ENCODE measurements around the gene SLC25A20. TPM values are rescaled to one million over a fixed set of nuclear protein-coding genes. Genes with fewer than 3 reads are reported as not detected.
"Not testable (repeated sequence)": the region's sequence is repeated elsewhere in the genome, so short reads cannot be mapped to it uniquely, and the experiment has no call there.

Gene SLC25A20
- total RNA-seq, 1 donor = 20.7 TPM

DNA sequence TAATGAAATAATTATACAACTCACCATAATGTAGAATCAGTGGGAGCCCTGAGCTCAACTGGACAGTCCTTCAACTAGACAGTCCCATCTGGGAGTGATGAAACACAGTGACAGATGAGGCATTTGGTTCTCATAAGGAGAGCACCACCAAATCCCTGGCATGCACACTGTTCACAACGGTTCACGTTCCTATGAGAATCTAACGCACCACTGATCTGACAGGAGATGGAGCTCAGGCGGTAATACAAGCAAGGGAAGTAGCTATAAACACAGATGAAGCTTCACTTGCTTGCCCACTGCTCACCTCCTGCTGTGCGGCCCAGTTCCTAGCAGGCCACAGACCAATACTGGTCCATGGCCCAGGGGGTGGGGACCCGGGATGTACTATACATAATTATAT is 68.0 kb downstream of the SLC25A20 start:
- no peak overlapping the region for H3K4me3 ChIP-seq (ENCODE audit: low read depth, low read length)
- DNase-seq (ENCODE audit: low read depth) = no peak
- TF ChIP-seq CTCF (IDR thresholded peaks at IDR 0.05; ENCODE audit: insufficient read depth, low read depth, low read length) = no peak

DNA sequence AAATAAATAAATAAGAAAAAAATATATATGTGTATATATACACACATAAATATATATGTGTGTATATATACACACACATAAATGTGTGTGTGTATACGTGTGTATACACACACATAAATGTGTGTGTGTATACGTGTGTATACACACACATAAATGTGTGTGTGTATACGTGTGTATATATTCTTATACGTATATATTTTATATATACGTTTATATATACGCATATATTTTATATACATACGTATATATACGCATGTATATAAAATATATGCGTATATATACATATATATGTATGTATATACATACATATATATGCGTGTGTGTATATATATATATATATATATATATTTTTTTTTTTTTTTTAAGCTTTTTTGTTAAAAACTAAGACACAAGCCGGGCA is 69.2 kb downstream of the SLC25A20 start:
- not testable (repeated sequence) for H3K4me3 ChIP-seq (ENCODE audit: low read depth, low read length); DNase-seq (ENCODE audit: low read depth)

- H3K4me3 ChIP-seq (ENCODE audit: low read depth, low read length); DNase-seq (ENCODE audit: low read depth): not testable (repeated sequence)
Measured at GRCh38 chr3:48827874-48828273, 70.8 kb downstream of the SLC25A20 start.

DNA sequence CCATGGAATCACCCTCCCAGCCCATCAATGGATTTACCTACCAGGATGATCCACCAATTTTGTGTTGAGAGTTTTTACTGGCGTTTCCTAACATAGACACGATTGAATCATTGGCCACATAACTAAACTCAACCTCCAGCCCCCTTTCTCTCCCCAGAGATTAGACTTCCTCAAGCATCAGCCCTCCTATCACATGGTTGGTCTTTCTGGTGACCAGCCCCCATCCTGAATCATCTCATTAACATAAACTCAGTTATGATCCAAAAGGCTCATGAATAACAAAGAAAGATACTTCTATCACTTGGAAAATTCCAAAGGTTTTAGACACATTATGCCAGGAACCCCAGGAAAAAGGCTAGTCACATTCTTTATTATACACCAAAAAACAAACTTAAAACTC is 72.2 kb downstream of the SLC25A20 start:
- TF ChIP-seq CTCF (IDR thresholded peaks at IDR 0.05; ENCODE audit: insufficient read depth, low read depth, low read length) = no peak
- H3K4me3 ChIP-seq (ENCODE audit: low read depth, low read length) = no peak overlapping the region
- peak; percentile 66 for DNase-seq (ENCODE audit: low read depth)

GRCh38 chr3:48820612-48821324 is 77.9 kb downstream of the SLC25A20 start:
- DNase-seq (ENCODE audit: low read depth) = peak; percentile 38
- no peak overlapping the region for H3K4me3 ChIP-seq (ENCODE audit: low read depth, low read length)
- no peak for TF ChIP-seq CTCF (IDR thresholded peaks at IDR 0.05; ENCODE audit: insufficient read depth, low read depth, low read length)

GRCh38 chr3:48819234-48820221 is 79.2 kb downstream of the SLC25A20 start:
- H3K4me3 ChIP-seq (ENCODE audit: low read depth, low read length) = no peak overlapping the region
- TF ChIP-seq CTCF (IDR thresholded peaks at IDR 0.05; ENCODE audit: insufficient read depth, low read depth, low read length) = no peak

GRCh38 chr3:48811524-48811923 is 87.2 kb downstream of the SLC25A20 start:
- TF ChIP-seq CTCF (IDR thresholded peaks at IDR 0.05; ENCODE audit: insufficient read depth, low read depth, low read length) = no peak
- DNase-seq (ENCODE audit: low read depth) = no peak
- H3K4me3 ChIP-seq (ENCODE audit: low read depth, low read length) = no peak overlapping the region

More at GRCh38 chr3:48819234-48820221, 79.2 kb downstream of the SLC25A20 start:
- no peak for DNase-seq (ENCODE audit: low read depth)

Other genes starting within 250 kb of the SLC25A20 start
- gene CELSR3, start 236.0 kb downstream of the SLC25A20 start, total RNA-seq = 1.6 and 1.7 TPM in 2 replicates
- 17.7 and 23.3 TPM in 2 replicates for gene NCKIPSD, start 213.0 kb downstream of the SLC25A20 start, total RNA-seq
- gene IP6K2, start 181.7 kb downstream of the SLC25A20 start, total RNA-seq = 46.4 and 55.7 TPM in 2 replicates
- gene PRKAR2A, start 51.0 kb downstream of the SLC25A20 start, total RNA-seq = 47.0 and 47.9 TPM in 2 replicates
- 69.6 and 87.2 TPM in 2 replicates for gene ARIH2, start 20.0 kb upstream of the SLC25A20 start, total RNA-seq
- 23.8 and 26.8 TPM in 2 replicates for gene P4HTM, start 91.4 kb upstream of the SLC25A20 start, total RNA-seq
- gene WDR6, start 108.5 kb upstream of the SLC25A20 start, total RNA-seq = 75.6 and 77.3 TPM in 2 replicates
- 40.6 and 43.2 TPM in 2 replicates for gene DALRD3, start 119.7 kb upstream of the SLC25A20 start, total RNA-seq
- gene NDUFAF3, start 123.2 kb upstream of the SLC25A20 start, total RNA-seq = 39.3 and 48.3 TPM in 2 replicates
- 225 and 260 TPM in 2 replicates for gene IMPDH2, start 130.5 kb upstream of the SLC25A20 start, total RNA-seq
- 181 and 188 TPM in 2 replicates for gene QRICH1, start 195.2 kb upstream of the SLC25A20 start, total RNA-seq
- gene QARS1, start 205.9 kb upstream of the SLC25A20 start, total RNA-seq = 215 and 302 TPM in 2 replicates
- 30.3 and 36.3 TPM in 2 replicates for gene USP19, start 221.9 kb upstream of the SLC25A20 start, total RNA-seq
- gene LAMB2, start 234.2 kb upstream of the SLC25A20 start, total RNA-seq = 369 and 378 TPM in 2 replicates

Measured in fibroblast of villous mesenchyme (primary cell).